HCT116 (cell line): Measurements from ENCODE around the gene ZNF586. TPM values are rescaled to one million over a fixed set of nuclear protein-coding genes. Genes with fewer than 3 reads are reported as not detected.

Experiments
- ATAC-seq: fragments of 200-7000 bp; cut with Tn5 transposase; 2 replicates; pipeline ENCODE4 v1.9.1; 2020; ENCODE audit warnings: mild to moderate bottlenecking, moderate library complexity
- BruUV-seq: library from RNA; stranded (reverse); fragments of 400-500 nt; replicated peaks from 2 replicates; lab custom pipeline; 2021; lab: Mats Ljungman, UMichigan
- CTCF ChIA-PET: fragments of 300-600 bp; sonication (Branson Sonifier 250); formaldehyde crosslinking; loops from one replicate; lab custom pipeline; 2021; ENCODE audit warnings: antibody characterized with exemption; lab: Charles Lee
- POLR2A ChIA-PET: fragments of 300-600, 350-600 bp; sonication (Branson Sonifier 250); formaldehyde crosslinking; loops from one replicate; lab custom pipeline; 2021; ENCODE audit warnings: antibody characterized with exemption; lab: Charles Lee
- RAD21 ChIA-PET, 2 experiments: fragments of 300-600 bp; sonication (Branson Sonifier 250); formaldehyde crosslinking; loops; one replicate each; lab custom pipeline; 2023; ENCODE audit warnings: low total read pairs in 2 of 2; ENCODE audit not compliant: uncharacterized antibody in 2 of 2, unreplicated experiment in 2 of 2, low non-redundant PET in 1 of 2; lab: Charles Lee
- DNase-seq: peaks from one replicate; pipeline ENCODE4 v3.0.0-alpha.2; 2010; ENCODE audit warnings: low read depth, low spot score
- H2AFZ ChIP-seq: fragments of 200-600 bp; shearing (Covaris generic), sonication (generic); 2 replicates; pipeline ENCODE4 v1.6.1; 2017; ENCODE audit warnings: low read depth, mixed run types, mixed read lengths, antibody characterized with exemption, low read length; ENCODE audit not compliant: poor library complexity, severe bottlenecking
- H3K27ac ChIP-seq: 2 replicates; pipeline ENCODE4 v1.5.1; 2012; ENCODE audit warnings: low read depth, low read length
- H3K27me3 ChIP-seq: fragments of 200-600 bp; sonication (generic); 2 replicates; pipeline ENCODE4 v1.6.1; 2016; ENCODE audit warnings: mixed run types, low read length, mixed read lengths; ENCODE audit not compliant: insufficient read depth
- H3K36me3 ChIP-seq, 2 experiments: fragments of 200-500 bp in 1 of 2; fragments of 200-600 bp in 1 of 2; sonication (Bioruptor generic) in 1 of 2; sonication (generic) in 1 of 2; 2 replicates each; pipeline versions ENCODE4 v1.5.1 to v1.6.1; 2014 to 2016; ENCODE audit warnings: low read length in 2 of 2, inconsistent platforms in 1 of 2, mixed read lengths in 1 of 2, mixed run types in 1 of 2; ENCODE audit not compliant: insufficient read depth in 2 of 2, control insufficient read depth in 1 of 2
- H3K4me1 ChIP-seq, 2 experiments: fragments of 200-600 bp in 1 of 2; sonication (generic) in 1 of 2; 2 replicates each; pipeline versions ENCODE4 v1.5.1 to v1.6.1; 2012 to 2017; ENCODE audit warnings: low read length in 2 of 2, inconsistent platforms in 1 of 2, mild to moderate bottlenecking in 1 of 2, mixed read lengths in 1 of 2, mixed run types in 1 of 2, moderate library complexity in 1 of 2; ENCODE audit not compliant: insufficient read depth in 2 of 2, control insufficient read depth in 1 of 2
- H3K4me2 ChIP-seq: fragments of 200-600 bp; sonication (generic); 2 replicates; pipeline ENCODE4 v1.6.1; 2017; ENCODE audit warnings: mixed run types, low read length, mixed read lengths
- H3K4me3 ChIP-seq, 2 experiments: fragments of 200-600 bp in 1 of 2; sonication (generic) in 1 of 2; replicated peaks in 1 of 2; 2 replicates each; pipeline ENCODE4 v1.5.1; 2011 to 2016; ENCODE audit warnings: low read length in 2 of 2, control low read depth in 1 of 2, low read depth in 1 of 2, mild to moderate bottlenecking in 1 of 2, mixed read lengths in 1 of 2, mixed run types in 1 of 2
- H3K79me2 ChIP-seq: fragments of 200-600 bp; sonication (generic); 2 replicates; pipeline ENCODE4 v1.6.1; 2017; ENCODE audit warnings: mild to moderate bottlenecking, mixed run types, low read length, moderate library complexity, mixed read lengths; ENCODE audit not compliant: insufficient read depth
- H3K9ac ChIP-seq: fragments of 200-600 bp; sonication (generic); 2 replicates; pipeline ENCODE4 v1.6.1; 2016; ENCODE audit warnings: low read length, mixed read lengths
- H3K9me2 ChIP-seq: fragments of 200-600 bp; sonication (generic), shearing (Covaris generic); 2 replicates; pipeline ENCODE4 v1.6.1; 2017; ENCODE audit warnings: mixed run types, mild to moderate bottlenecking, moderate library complexity; ENCODE audit not compliant: insufficient read depth
- H3K9me3 ChIP-seq, 2 experiments: fragments of 200-500 bp in 1 of 2; fragments of 200-600 bp in 1 of 2; sonication (Bioruptor generic) in 1 of 2; sonication (generic) in 1 of 2; 2 replicates each; pipeline ENCODE4 v1.6.1; 2014 to 2017; ENCODE audit warnings: low read length in 2 of 2, mixed read lengths in 2 of 2, inconsistent platforms in 1 of 2, low read depth in 1 of 2, mild to moderate bottlenecking in 1 of 2, mixed run types in 1 of 2, moderate library complexity in 1 of 2; ENCODE audit not compliant: control insufficient read depth in 1 of 2, insufficient read depth in 1 of 2
- H4K20me1 ChIP-seq: fragments of 200-600 bp; sonication (generic), shearing (Covaris generic); 2 replicates; pipeline ENCODE4 v1.6.1; 2017; ENCODE audit warnings: mixed run types, mild to moderate bottlenecking, moderate library complexity; ENCODE audit not compliant: insufficient read depth
- ATF3 ChIP-seq: IDR thresholded peaks from 2 replicates; pipeline ENCODE4 v1.6.1; 2012
- CBX3 ChIP-seq: IDR thresholded peaks from 2 replicates; pipeline ENCODE4 v1.6.1; 2012; ENCODE audit warnings: low read depth
- CEBPB ChIP-seq: IDR thresholded peaks from 2 replicates; pipeline ENCODE4 v1.6.1; 2012; ENCODE audit warnings: low read depth
- CTCF ChIP-seq, 3 experiments: fragments of 200-600 bp in 1 of 3; sonication (generic) in 1 of 3; IDR thresholded peaks in 2 of 3; conservative IDR thresholded peaks in 1 of 3; 2 replicates each; pipeline ENCODE4 v1.5.1; 2012 to 2017; ENCODE audit warnings: low read depth in 2 of 3, low read length in 2 of 3, antibody characterized with exemption in 1 of 3, borderline replicate concordance in 1 of 3, control low read depth in 1 of 3, mild to moderate bottlenecking in 1 of 3, mixed read lengths in 1 of 3, mixed run types in 1 of 3, moderate library complexity in 1 of 3; ENCODE audit not compliant: insufficient read depth in 1 of 3
- EGR1 ChIP-seq: IDR thresholded peaks from 2 replicates; pipeline ENCODE4 v1.6.1; 2012; ENCODE audit warnings: low read depth
- ELF1 ChIP-seq: IDR thresholded peaks from 2 replicates; pipeline ENCODE4 v1.6.1; 2012; ENCODE audit warnings: low read depth, borderline replicate concordance
- EZH2phosphoT487 ChIP-seq: fragments of 200-600 bp; IDR thresholded peaks from 2 replicates; pipeline ENCODE4 v1.6.1; 2018; ENCODE audit warnings: antibody characterized with exemption, borderline replicate concordance
- FOSL1 ChIP-seq: IDR thresholded peaks from 2 replicates; pipeline ENCODE4 v1.6.1; 2012; ENCODE audit warnings: low read depth
- JUND ChIP-seq: IDR thresholded peaks from 2 replicates; pipeline ENCODE4 v1.6.1; 2012
- MAX ChIP-seq: IDR thresholded peaks from 2 replicates; pipeline ENCODE4 v1.6.1; 2012
- POLR2A ChIP-seq: IDR thresholded peaks from 2 replicates; pipeline ENCODE4 v1.7.0; 2011; ENCODE audit warnings: borderline replicate concordance; ENCODE audit not compliant: insufficient read depth, insufficient read length; ENCODE audit errors: extremely low read depth
- POLR2AphosphoS5 ChIP-seq: IDR thresholded peaks from 2 replicates; pipeline ENCODE4 v1.6.1; 2011; ENCODE audit warnings: mild to moderate bottlenecking, low read depth, low read length, moderate library complexity
- RAD21 ChIP-seq: IDR thresholded peaks from 2 replicates; pipeline ENCODE4 v1.6.1; 2012; ENCODE audit warnings: low read depth, mild to moderate bottlenecking
- SIN3A ChIP-seq: IDR thresholded peaks from 2 replicates; pipeline ENCODE4 v1.6.1; 2012; ENCODE audit warnings: low read depth
- SP1 ChIP-seq: IDR thresholded peaks from 2 replicates; pipeline ENCODE4 v1.6.1; 2012; ENCODE audit warnings: low read depth
- TCF7L2 ChIP-seq: IDR thresholded peaks from 2 replicates; pipeline ENCODE4 v1.7.0; 2011; ENCODE audit warnings: borderline replicate concordance, inconsistent platforms; ENCODE audit not compliant: insufficient read depth, insufficient read length; ENCODE audit errors: extremely low read depth
- YY1 ChIP-seq: IDR thresholded peaks from 2 replicates; pipeline ENCODE4 v1.6.1; 2011; ENCODE audit warnings: low read length, low read depth, moderate library complexity, mild to moderate bottlenecking; ENCODE audit not compliant: insufficient replicate concordance; ENCODE audit errors: extremely low read depth
- ZNF274 ChIP-seq: fragments of 200-500 bp; sonication (Bioruptor generic); IDR thresholded peaks from 2 replicates; pipeline ENCODE4 v1.6.1; 2014; ENCODE audit warnings: mild to moderate bottlenecking, low read depth, low read length, inconsistent platforms
- intact Hi-C: fragments of 100-400 bp; cut with micrococcal nuclease; formaldehyde crosslinking; loops from 2 replicates; pipeline ENCODE4 v1.10.0; 2022
- total RNA-seq: library from RNA; stranded (reverse); gene quantifications from one replicate; pipeline ENCODE4 v1.2.1, GENCODE V29; 2021; ENCODE audit not compliant: unreplicated experiment

ZNF586 gene
- total RNA-seq, 1 experiment from 2014 or later: 3.5 TPM

- no peak for TF ChIP-seq FOSL1
- no peak for TF ChIP-seq ATF3
Observed at GRCh38 chr19:57759096-57759495, 10.4 kb upstream of the ZNF586 start (continued).

GRCh38 chr19:57771417-57771816, 1.9 kb downstream of the ZNF586 start:
- ChIA-PET POLR2A (no interaction called here), CTCF (no interaction called here), RAD21 (no interaction called here)
- Histone ChIP-seq H4K20me1 (no peaks in the 10 kb centered on the region), H3K36me3 (no peaks in the 10 kb centered on the region), H3K27ac (no peak overlapping the region), H3K9me3 (peaks cover 0 to 9% of the 10 kb centered on the region in 2 experiments; a peak in 1 of 4 replicates), H3K9ac (no peak overlapping the region), H2AFZ (no peak overlapping the region), H3K27me3 (no peaks in the 10 kb centered on the region), H3K4me1 (no peaks in the 10 kb centered on the region), H3K4me3 (no peak overlapping the region), H3K4me2 (no peak overlapping the region), H3K9me2 (no peaks in the 10 kb centered on the region), H3K79me2 (0 out of 2 replicates have a peak, but pooled peaks cover 10% of the 10 kb centered on the region)
- intact Hi-C loops: no loop called here
- BruUV-seq: no TSS peak
- TF ChIP-seq JUND (no peak), POLR2A (no peak), TCF7L2 (no peak), YY1 (no peak), RAD21 (no peak), EZH2phosphoT487 (no peak), ELF1 (no peak), POLR2AphosphoS5 (no peak), SIN3A (no peak), CEBPB (no peak), SP1 (no peak), MAX (no peak), ZNF274 (no peak), ATF3 (no peak), EGR1 (no peak), CTCF (IDR thresholded peaks at IDR 0.05 in 2 of 3, conservative IDR thresholded peaks at IDR 0.05 in 1 of 3; ENCODE audit: borderline replicate concordance in 1 of 3, insufficient read depth in 1 of 3, low read depth in 2 of 3, low read length in 2 of 3) (no peak), CBX3 (no peak)
- ATAC-seq (no peak), DNase-seq (no peak)
